Type B pancreatic cell (in vitro differentiated cells): Measurements from ENCODE around the gene DPF3. TPM values are rescaled to one million over a fixed set of nuclear protein-coding genes. Genes with fewer than 3 reads are reported as not detected.

ENCODE experiments used
- DNase-seq: peaks from one replicate; pipeline ENCODE4 v3.0.0; 2021; ENCODE audit warnings: mixed read lengths; ENCODE audit not compliant: unreplicated experiment; ENCODE audit errors: extremely low spot score
- H3K27ac Mint-ChIP-seq: 2 replicates; pipeline ENCODE4 v1.8.0; 2021; ENCODE audit warnings: mild to moderate bottlenecking, mixed read lengths
- H3K27me3 Mint-ChIP-seq: 2 replicates; pipeline ENCODE4 v1.8.0; 2021; ENCODE audit warnings: mixed read lengths
- H3K36me3 Mint-ChIP-seq: 2 replicates; pipeline ENCODE4 v1.8.0; 2021; ENCODE audit warnings: mixed read lengths
- H3K4me1 Mint-ChIP-seq: one replicate; pipeline ENCODE4 v1.8.0; 2021; ENCODE audit warnings: mixed read lengths; ENCODE audit not compliant: unreplicated experiment
- H3K4me3 Mint-ChIP-seq: 2 replicates; pipeline ENCODE4 v1.8.0; 2021; ENCODE audit warnings: mild to moderate bottlenecking, mixed read lengths
- H3K9me3 Mint-ChIP-seq: 2 replicates; pipeline ENCODE4 v1.8.0; 2021; ENCODE audit warnings: mixed read lengths
- CTCF ChIP-seq: fragments of 200-600 bp; sonication (generic); conservative IDR thresholded peaks from 2 replicates; pipeline ENCODE4 v1.5.0; 2021; ENCODE audit warnings: antibody characterized with exemption, mild to moderate bottlenecking
- total RNA-seq: library from RNA; stranded (reverse); gene quantifications from 2 replicates; pipeline ENCODE4 v1.2.1, GENCODE V29; 2021; ENCODE audit warnings: low replicate concordance

DPF3 gene
- total RNA-seq, 1 donor from 2014 or later = 4.5 TPM

GRCh38 chr14:72868500-72868899 is 25.4 kb downstream of the DPF3 start:
- Mint-ChIP-seq H3K9me3 (no peaks in the 10 kb centered on the region), H3K36me3 (no peaks in the 10 kb centered on the region), H3K4me1 (no peaks in the 10 kb centered on the region), H3K27me3 (no peaks in the 10 kb centered on the region), H3K27ac (no peak overlapping the region), H3K4me3 (no peak overlapping the region)
- DNase-seq = no peak
- TF ChIP-seq CTCF = no peak

GRCh38 chr14:72864712-72865365 is 29.1 kb downstream of the DPF3 start:
- no peak for TF ChIP-seq CTCF
- DNase-seq = no peak
- Mint-ChIP-seq H3K27ac (no peak overlapping the region), H3K27me3 (peaks cover 11% of the 10 kb centered on the region), H3K4me3 (no peak overlapping the region), H3K9me3 (no peaks in the 10 kb centered on the region), H3K36me3 (no peaks in the 10 kb centered on the region), H3K4me1 (no peaks in the 10 kb centered on the region)

- H3K27me3 Mint-ChIP-seq = peaks cover 11% of the 10 kb centered on the region
- no peak for DNase-seq
- H3K9me3 Mint-ChIP-seq = no peaks in the 10 kb centered on the region
- no peak overlapping the region for H3K4me3 Mint-ChIP-seq
- no peaks in the 10 kb centered on the region for H3K36me3 Mint-ChIP-seq
- no peaks in the 10 kb centered on the region for H3K4me1 Mint-ChIP-seq
- no peak for TF ChIP-seq CTCF
- H3K27ac Mint-ChIP-seq = no peak overlapping the region
These were observed 30.5 kb downstream of the DPF3 start for GRCh38 chr14:72863216-72864006.

- Mint-ChIP-seq H3K36me3 (no peaks in the 10 kb centered on the region), H3K4me3 (peak overlapping the region; percentile 41), H3K9me3 (no peaks in the 10 kb centered on the region), H3K27ac (no peak overlapping the region), H3K4me1 (peaks cover 9% of the 10 kb centered on the region), H3K27me3 (peaks cover 3% of the 10 kb centered on the region)
- no peak for DNase-seq
- TF ChIP-seq CTCF = no peak
These were observed 37.2 kb downstream of the DPF3 start for GRCh38 chr14:72856530-72857266.

- Mint-ChIP-seq H3K36me3 (no peaks in the 10 kb centered on the region), H3K4me1 (peaks cover 10% of the 10 kb centered on the region), H3K27me3 (peaks cover 4% of the 10 kb centered on the region)
These were observed 38.0 kb downstream of the DPF3 start for GRCh38 chr14:72855913-72856312.

More at GRCh38 chr14:72855913-72856312, 38.0 kb downstream of the DPF3 start:
- no peaks in the 10 kb centered on the region for H3K9me3 Mint-ChIP-seq
- no peak overlapping the region for H3K27ac Mint-ChIP-seq
- TF ChIP-seq CTCF = no peak
- no peak overlapping the region for H3K4me3 Mint-ChIP-seq
- no peak for DNase-seq
